Measurements from ENCODE around the gene PIP4K2B.
"Not testable (repeated sequence)": the region's sequence is repeated elsewhere in the genome, so short reads cannot be mapped to it uniquely, and the experiment has no call there.

Gene PIP4K2B

DNA sequence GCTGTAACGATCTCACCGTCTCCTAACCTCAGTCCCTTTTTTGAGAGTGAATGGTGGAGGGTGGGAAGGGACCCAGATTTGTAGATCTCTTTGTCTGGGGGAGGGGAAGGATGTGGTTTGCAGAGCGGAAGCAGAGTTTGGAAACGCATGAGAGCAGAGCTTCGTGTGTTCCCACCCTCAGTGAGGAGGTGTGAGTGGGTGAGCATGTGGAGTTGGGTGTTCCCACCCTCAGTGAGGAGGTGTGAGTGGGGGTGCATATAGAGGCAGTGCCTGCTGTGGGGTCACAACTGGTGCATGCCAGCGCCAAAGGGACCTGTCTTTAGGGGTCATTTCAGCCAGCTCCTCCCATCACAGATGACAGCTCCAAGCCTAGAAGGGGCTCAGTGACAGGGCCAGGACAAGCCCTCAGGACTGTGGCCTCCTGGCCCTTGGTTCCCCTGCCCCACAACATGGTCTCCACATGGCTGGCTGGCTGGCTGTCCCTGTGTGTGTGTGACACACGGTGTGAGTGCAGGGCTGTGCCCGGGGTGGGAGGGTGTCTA, 71.0 kb downstream of the PIP4K2B start:
- no peak for DNase-seq

DNA sequence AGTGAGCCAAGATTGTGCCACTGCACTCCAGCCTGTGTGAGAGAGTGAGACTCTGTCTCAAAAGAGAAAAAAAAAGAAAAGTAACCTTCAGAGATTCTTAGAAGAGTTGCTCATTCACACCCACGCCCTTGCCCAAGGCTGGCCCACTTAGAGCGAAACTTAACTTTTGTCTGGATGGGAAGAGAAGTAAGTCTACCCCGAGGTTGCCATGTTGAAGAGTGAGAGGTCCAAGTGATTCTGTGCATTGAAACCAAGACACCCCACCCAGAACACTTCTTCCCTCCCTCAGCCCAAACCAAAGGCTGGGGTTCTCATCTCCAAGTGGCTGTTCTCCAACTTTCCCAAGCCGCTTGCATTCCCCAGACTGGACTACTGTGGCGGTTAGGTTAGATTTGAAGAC, 71.6 kb downstream of the PIP4K2B start:
- no peak for DNase-seq

DNA sequence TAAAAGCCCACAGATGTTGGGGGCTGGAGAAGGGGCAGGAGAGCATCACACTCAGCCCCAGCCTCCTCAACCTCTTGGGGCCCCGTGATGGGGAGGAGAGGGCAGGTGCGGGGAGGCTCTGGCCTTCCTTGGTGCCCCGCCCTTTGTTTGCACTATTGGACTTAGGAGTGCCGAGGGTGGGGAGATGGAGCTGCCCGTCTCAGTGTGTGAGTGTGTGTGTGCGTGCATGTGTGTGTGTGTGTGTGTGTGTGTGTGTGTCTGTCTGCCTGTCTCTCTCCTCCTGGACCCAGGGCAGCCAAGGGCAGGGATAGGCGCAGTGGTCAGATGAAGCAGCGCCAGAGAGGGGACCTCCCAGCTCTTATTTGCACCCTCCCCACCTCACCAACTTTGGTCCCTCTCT, 73.2 kb downstream of the PIP4K2B start:
- not testable (repeated sequence) for DNase-seq

DNA sequence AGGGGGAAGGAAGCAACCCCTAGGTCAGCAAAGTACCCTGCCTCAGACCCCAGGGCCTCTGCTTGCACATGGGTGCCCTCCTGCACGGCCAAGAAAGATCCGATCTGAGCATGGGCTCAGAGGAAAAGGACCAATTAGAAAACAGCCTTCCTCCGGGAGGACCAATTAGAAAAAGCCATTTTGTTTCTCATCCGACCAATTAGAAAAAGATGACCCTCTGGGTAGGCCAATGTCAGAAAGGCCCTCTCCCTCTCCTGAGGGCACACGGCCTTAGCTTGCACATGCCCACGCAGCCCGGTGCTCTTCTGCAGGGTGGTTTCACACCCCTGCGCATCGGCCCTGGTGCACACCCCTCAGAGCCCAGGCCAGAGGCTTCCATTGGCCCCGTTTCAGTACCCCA, 74.3 kb downstream of the PIP4K2B start:
- no peak for DNase-seq

DNA sequence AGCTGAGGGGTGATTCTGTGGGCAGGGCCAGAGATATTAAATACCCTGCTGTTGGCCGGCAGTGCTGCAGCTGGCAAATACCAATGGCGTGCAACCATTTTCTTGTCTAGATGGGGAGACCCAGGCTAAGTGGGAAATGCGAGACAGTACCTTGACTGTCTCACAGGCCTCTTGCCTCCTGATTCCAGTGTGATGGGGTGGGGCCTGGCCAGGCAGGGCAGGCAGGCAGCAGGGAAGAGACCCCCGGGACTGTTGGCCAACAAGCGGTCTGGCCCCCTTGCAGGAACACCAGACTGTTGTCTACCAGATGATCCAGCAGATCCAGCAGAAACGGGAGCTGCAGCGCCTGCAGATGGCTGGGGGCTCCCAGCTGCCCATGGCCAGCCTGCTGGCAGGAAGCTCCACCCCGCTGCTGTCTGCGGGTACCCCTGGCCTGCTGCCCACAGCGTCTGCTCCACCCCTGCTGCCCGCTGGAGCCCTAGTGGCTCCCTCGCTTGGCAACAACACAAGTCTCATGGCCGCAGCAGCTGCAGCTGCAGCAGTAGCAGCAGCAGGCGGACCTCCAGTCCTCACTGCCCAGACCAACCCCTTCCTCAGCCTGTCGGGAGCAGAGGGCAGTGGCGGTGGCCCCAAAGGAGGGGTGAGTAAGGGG, 74.9 kb downstream of the PIP4K2B start:
- DNase-seq = no peak

DNA sequence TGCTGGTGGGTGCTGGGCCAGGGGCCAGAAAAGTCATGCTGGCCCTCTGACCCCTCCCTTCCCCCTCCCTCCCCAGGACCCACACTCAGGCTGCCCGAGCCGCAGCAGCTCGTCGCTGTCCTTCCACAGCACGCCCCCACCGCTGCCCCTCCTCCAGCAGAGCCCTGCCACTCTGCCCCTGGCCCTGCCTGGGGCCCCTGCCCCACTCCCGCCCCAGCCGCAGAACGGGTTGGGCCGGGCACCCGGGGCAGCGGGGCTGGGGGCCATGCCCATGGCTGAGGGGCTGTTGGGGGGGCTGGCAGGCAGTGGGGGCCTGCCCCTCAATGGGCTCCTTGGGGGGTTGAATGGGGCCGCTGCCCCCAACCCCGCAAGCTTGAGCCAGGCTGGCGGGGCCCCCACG, 77.6 kb downstream of the PIP4K2B start:
- DNase-seq = no peak

DNA sequence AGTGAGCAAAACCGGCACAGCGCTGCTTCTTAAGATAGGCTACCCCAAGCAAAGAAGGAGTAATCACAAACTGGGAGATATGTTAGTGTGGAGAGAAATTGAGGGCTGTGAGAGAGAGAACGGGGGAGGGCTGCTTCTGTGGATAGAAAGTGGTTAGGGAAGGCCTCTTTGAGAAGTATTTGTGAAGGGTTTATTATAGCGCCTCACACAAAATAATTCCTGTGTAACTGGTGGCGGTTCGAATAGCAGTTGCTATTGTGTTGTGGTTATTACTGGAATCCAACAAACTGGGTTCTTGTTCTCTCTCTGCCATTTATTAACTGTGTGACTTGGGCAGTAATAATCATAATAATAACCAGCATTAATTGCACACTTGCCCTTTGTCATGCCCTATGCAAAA, 78.4 kb downstream of the PIP4K2B start:
- DNase-seq = no peak

DNA sequence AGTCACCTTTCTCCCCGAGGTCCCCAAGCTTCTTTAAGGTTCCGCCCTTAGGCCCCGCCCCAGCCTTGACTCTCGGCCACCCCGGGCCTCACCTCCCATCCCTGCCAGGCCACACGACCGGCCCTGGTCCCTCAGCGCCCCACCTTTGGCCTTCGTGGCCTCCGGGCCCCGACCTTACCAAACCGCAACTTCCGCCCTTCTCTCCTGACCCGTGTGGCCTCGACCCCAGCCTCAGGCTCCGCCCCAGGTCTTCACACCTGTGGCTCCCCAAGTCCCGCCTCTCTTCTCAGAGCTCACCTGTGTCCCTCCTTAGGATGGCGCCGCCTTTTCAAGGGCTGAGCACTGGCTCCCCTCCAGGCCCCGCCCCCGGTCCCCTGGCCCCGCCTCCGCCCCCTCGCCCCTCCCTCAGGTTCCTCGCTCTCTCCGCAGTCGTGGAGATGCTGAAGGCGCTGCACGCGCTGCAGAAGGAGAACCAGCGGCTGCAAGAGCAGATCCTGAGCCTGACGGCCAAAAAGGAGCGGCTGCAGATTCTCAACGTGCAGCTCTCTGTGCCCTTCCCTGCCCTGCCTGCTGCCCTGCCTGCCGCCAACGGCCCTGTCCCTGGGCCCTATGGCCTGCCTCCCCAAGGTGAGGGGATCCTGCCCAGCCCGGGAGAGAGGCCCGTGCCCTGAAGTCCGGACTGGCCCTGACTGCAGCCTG, 79.3 kb downstream of the PIP4K2B start:
- no peak for DNase-seq

DNA sequence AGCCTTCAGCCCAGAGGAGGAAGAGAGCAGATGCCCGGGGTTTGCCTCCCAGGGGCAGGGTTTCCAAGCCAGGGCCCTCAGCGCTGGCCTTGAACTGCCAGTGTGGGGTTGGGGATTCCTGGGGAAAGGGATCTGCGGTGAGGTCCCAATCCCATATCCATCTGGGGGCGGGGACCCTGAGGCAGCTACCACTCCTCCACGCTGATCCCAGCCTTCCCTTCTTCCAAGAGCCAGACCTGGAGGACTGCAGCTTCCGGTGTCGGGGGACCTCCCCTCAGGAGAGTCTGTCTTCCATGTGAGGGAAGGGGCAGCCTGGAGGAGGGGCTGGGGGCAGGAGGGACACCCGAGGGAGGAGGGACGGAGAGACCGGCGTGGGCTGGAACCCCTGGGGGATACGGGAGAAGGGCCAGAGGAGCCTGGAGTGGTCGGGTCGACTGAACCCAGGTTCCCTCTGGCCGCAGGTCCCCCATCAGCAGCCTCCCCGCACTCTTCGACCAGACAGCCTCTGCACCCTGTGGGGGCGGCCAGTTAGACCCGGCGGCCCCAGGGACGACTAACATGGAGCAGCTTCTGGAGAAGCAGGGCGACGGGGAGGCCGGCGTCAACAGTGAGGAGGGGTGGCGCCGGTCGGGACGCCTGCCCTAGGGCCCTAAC, 79.9 kb downstream of the PIP4K2B start:
- no peak for DNase-seq

DNA sequence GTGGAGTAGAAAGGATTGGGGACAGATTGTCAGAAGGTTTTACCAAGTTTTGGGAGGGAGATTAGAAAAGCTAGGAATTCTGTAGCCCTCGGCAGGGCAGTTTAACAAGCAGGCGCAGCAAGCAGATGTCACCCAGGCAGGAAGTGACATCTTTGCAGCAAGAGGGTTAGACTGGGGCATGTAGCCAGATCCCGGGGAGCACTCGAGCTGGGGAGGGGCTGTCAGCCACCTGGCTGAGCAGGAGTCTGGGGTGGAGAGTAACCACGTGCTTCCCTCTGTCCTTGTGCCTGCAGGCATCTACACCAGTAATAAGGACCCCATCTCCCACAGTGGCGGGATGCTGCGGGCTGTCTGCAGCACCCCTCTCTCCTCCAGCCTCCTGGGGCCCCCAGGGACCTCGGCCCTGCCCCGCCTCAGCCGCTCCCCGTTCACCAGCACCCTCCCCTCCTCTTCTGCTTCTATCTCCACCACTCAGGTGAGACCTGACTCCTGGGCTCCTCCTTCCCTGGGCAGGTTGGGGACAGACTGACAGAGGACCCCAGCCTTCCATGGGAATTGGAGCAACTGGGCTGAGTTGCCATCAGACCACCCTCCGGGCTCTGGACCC, 82.1 kb downstream of the PIP4K2B start:
- DNase-seq = no peak

DNA sequence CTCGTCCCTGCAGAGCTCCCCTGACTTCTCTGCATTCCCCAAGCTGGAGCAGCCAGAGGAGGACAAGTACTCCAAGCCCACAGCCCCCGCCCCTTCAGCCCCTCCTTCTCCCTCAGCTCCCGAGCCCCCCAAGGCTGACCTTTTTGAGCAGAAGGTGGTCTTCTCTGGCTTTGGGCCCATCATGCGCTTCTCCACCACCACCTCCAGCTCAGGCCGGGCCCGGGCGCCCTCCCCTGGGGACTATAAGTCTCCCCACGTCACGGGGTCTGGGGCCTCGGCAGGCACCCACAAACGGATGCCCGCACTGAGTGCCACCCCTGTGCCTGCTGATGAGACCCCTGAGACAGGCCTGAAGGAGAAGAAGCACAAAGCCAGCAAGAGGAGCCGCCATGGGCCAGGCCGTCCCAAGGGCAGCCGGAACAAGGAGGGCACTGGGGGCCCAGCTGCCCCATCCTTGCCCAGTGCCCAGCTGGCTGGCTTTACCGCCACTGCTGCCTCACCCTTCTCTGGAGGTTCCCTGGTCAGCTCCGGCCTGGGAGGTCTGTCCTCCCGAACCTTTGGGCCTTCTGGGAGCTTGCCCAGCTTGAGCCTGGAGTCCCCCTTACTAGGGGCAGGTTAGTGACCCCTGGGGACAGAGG, 82.9 kb downstream of the PIP4K2B start:
- no peak for DNase-seq

All from NCI-H226 (cell line).